OCI-LY7 (cell line): ENCODE measurements around the gene MISP3. TPM values are rescaled to one million over a fixed set of nuclear protein-coding genes. Genes with fewer than 3 reads are reported as not detected.

Experiments used
- BruUV-seq: library from RNA; stranded (reverse); fragments of 400-500 nt; replicated peaks from 2 replicates; lab custom pipeline; 2021; lab: Mats Ljungman, UMichigan
- CTCF ChIA-PET: fragments of 300-600 bp; sonication (Branson Sonifier 250); formaldehyde crosslinking; loops from one replicate; lab custom pipeline; 2022; ENCODE audit warnings: antibody characterized with exemption; ENCODE audit not compliant: unreplicated experiment; lab: Charles Lee
- POLR2A ChIA-PET: fragments of 300-600 bp; sonication (Branson Sonifier 250); formaldehyde crosslinking; loops from one replicate; lab custom pipeline; 2022; ENCODE audit warnings: antibody characterized with exemption; lab: Charles Lee
- DNase-seq: peaks from one replicate; pipeline ENCODE4 v3.0.0-alpha.2; 2015; ENCODE audit warnings: low spot score
- H2AFZ ChIP-seq: fragments of 200-600 bp; sonication (generic), shearing (Covaris generic); 2 replicates; pipeline ENCODE4 v1.6.1; 2014; ENCODE audit warnings: mild to moderate bottlenecking, antibody characterized with exemption, low read length, moderate library complexity
- H3K27ac ChIP-seq: fragments of 200-600 bp; sonication (generic); 2 replicates; pipeline ENCODE4 v1.5.1; 2014; ENCODE audit warnings: mixed run types, low read depth, mild to moderate bottlenecking, moderate library complexity, low read length, inconsistent platforms; ENCODE audit not compliant: poor library complexity, severe bottlenecking
- H3K36me3 ChIP-seq: fragments of 200-600 bp; sonication (generic); 2 replicates; pipeline ENCODE4 v1.6.1; 2014; ENCODE audit warnings: mild to moderate bottlenecking, antibody characterized with exemption, low read length, moderate library complexity, mixed read lengths; ENCODE audit not compliant: insufficient read depth
- H3K4me1 ChIP-seq: fragments of 200-600 bp; sonication (generic); 2 replicates; pipeline ENCODE4 v1.5.1; 2014; ENCODE audit warnings: mild to moderate bottlenecking, low read length; ENCODE audit not compliant: insufficient read depth, poor library complexity, severe bottlenecking
- H3K4me2 ChIP-seq: fragments of 200-600 bp; sonication (generic); 2 replicates; pipeline ENCODE4 v1.6.1; 2014; ENCODE audit warnings: mild to moderate bottlenecking, low read length
- H3K4me3 ChIP-seq: fragments of 200-600 bp; sonication (generic); 2 replicates; pipeline ENCODE4 v1.5.1; 2014; ENCODE audit warnings: mild to moderate bottlenecking, low read depth, low read length; ENCODE audit not compliant: poor library complexity, severe bottlenecking
- H3K79me2 ChIP-seq: fragments of 200-600 bp; sonication (generic); 2 replicates; pipeline ENCODE4 v1.6.1; 2016; ENCODE audit warnings: low read depth, mild to moderate bottlenecking, low read length, moderate library complexity, mixed read lengths; ENCODE audit not compliant: insufficient read depth
- H3K9me2 ChIP-seq: fragments of 200-600 bp; sonication (generic); 2 replicates; pipeline ENCODE4 v1.6.1; 2016; ENCODE audit warnings: mild to moderate bottlenecking, low read length, mixed read lengths; ENCODE audit not compliant: insufficient read depth
- H3K9me3 ChIP-seq: fragments of 200-600 bp; sonication (generic); 2 replicates; pipeline ENCODE4 v1.6.1; 2014; ENCODE audit warnings: mild to moderate bottlenecking, mixed run types, low read length, mixed read lengths
- H4K20me1 ChIP-seq: fragments of 200-600 bp; sonication (generic); 2 replicates; pipeline ENCODE4 v1.6.1; 2014; ENCODE audit warnings: mild to moderate bottlenecking, antibody characterized with exemption, low read length, moderate library complexity, mixed read lengths; ENCODE audit not compliant: insufficient read depth
- CTCF ChIP-seq: fragments of 200-600 bp; sonication (generic); conservative IDR thresholded peaks from 2 replicates; pipeline ENCODE4 v1.5.1; 2014; ENCODE audit warnings: mild to moderate bottlenecking, antibody characterized with exemption, low read length, moderate library complexity, mixed read lengths
- EZH2phosphoT487 ChIP-seq: fragments of 200-600 bp; sonication (generic); IDR thresholded peaks from 2 replicates; pipeline ENCODE4 v1.6.1; 2018; ENCODE audit warnings: low read depth, borderline replicate concordance, mild to moderate bottlenecking, mixed run types, antibody characterized with exemption, low read length, moderate library complexity, mixed read lengths
- intact Hi-C: fragments of 100-400 bp; cut with micrococcal nuclease; formaldehyde crosslinking; loops from one replicate; pipeline ENCODE4 v1.10.0; 2022; ENCODE audit not compliant: unreplicated experiment
- total RNA-seq, 2 experiments: library from RNA; depleted of rRNA in 1 of 2; stranded (reverse); fragments of >200 nt in 1 of 2; shearing (Covaris generic) in 1 of 2; gene quantifications; 2 replicates each; pipeline ENCODE4 v1.2.3, GENCODE V29; 2014 to 2022

The MISP3 gene
- total RNA-seq, 2 experiments from 2014 or later: 3.3 to 3.9 TPM

GRCh38 chr19:14053500-14053899 is 19.1 kb upstream of the MISP3 start:
- no peak overlapping the region for H2AFZ ChIP-seq
- ChIA-PET POLR2A (no interaction called here), CTCF (no interaction called here)
- peaks cover 6% of the 10 kb centered on the region for H3K36me3 ChIP-seq
- TF ChIP-seq EZH2phosphoT487 (no peak), CTCF (no peak)
- no peaks in the 10 kb centered on the region for H3K9me2 ChIP-seq
- H3K9me3 ChIP-seq: no peaks in the 10 kb centered on the region
- H3K79me2 ChIP-seq: no peaks in the 10 kb centered on the region
- no peak overlapping the region for H3K4me3 ChIP-seq
- no peak for DNase-seq
- no peaks in the 10 kb centered on the region for H4K20me1 ChIP-seq
- BruUV-seq: no TSS peak
- H3K4me2 ChIP-seq: no peak overlapping the region
- intact Hi-C loops: no loop called here
- no peak overlapping the region for H3K27ac ChIP-seq
- no peaks in the 10 kb centered on the region for H3K4me1 ChIP-seq

DNA sequence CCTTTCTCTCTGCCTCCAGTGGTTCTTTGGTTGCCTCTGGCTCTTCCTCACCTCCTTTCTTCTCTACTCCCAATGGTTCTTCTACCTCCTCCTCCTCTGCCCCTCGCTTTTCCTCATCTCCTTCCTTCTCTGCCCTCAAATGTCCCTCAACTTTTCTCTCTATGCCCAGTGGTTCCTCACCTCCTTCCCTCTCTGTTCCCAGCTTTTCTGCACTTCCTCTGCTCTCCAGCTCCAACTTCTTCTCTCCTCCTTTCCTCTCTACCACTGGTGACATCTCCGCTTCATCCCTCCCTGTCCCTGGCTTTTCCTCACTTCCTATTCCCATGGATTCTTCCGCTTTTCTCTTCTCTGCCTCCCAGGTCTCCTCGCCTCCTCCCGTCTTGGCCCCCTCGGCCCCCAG is 18.5 kb upstream of the MISP3 start:
- Histone ChIP-seq H2AFZ (no peak overlapping the region), H3K9me2 (no peaks in the 10 kb centered on the region), H3K4me1 (no peaks in the 10 kb centered on the region), H3K4me3 (no peak overlapping the region), H3K79me2 (no peaks in the 10 kb centered on the region), H3K27ac (no peak overlapping the region), H3K9me3 (no peaks in the 10 kb centered on the region), H4K20me1 (no peaks in the 10 kb centered on the region), H3K36me3 (no peaks in the 10 kb centered on the region), H3K4me2 (no peak overlapping the region)
- CTCF ChIA-PET: no interaction called here
- POLR2A ChIA-PET: no interaction called here
- intact Hi-C loops: no loop called here
- no peak for DNase-seq
- TF ChIP-seq CTCF: no peak
- no peak for TF ChIP-seq EZH2phosphoT487
- BruUV-seq: no TSS peak

DNA sequence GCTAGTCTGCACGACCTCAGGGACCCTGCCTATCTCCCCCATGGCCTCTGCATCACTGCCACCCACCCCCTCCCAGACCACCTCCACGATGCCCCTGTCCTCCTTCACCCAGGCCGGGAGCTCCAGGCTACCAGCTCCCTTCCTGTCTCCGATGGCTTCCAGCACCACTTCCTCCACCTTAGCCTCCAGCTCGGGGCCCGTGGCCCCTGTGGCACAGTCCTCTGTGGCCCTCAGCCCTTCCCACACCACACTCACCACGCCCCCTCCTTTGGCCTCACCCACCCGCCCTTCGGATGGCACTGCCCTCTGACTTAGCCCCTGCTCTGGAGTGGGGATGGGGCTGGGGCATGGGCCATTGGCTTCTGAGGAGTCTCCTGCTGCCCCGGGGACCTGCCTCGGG is 17.9 kb upstream of the MISP3 start:
- Histone ChIP-seq H3K4me3 (no peak overlapping the region), H3K79me2 (no peaks in the 10 kb centered on the region), H3K9me2 (no peaks in the 10 kb centered on the region), H3K9me3 (no peaks in the 10 kb centered on the region), H3K4me1 (peaks cover 2% of the 10 kb centered on the region), H3K36me3 (no peaks in the 10 kb centered on the region), H2AFZ (no peak overlapping the region), H3K27ac (no peak overlapping the region), H4K20me1 (no peaks in the 10 kb centered on the region), H3K4me2 (no peak overlapping the region)
- TF ChIP-seq CTCF (no peak), EZH2phosphoT487 (no peak)
- POLR2A ChIA-PET: no interaction called here
- CTCF ChIA-PET: no interaction called here
- BruUV-seq: no TSS peak
- intact Hi-C loops: no loop called here
- DNase-seq: no peak
